Globus pallidus (tissue), 1 donor: ENCODE results near the gene ABR.
"Not testable (repeated sequence)": the region's sequence is repeated elsewhere in the genome, so short reads cannot be mapped to it uniquely, and the experiment has no call there.

Experiments
- DNase-seq: peaks from one replicate; pipeline ENCODE4 v3.0.0-alpha.2; 2015; ENCODE audit warnings: low spot score

The ABR gene

DNA sequence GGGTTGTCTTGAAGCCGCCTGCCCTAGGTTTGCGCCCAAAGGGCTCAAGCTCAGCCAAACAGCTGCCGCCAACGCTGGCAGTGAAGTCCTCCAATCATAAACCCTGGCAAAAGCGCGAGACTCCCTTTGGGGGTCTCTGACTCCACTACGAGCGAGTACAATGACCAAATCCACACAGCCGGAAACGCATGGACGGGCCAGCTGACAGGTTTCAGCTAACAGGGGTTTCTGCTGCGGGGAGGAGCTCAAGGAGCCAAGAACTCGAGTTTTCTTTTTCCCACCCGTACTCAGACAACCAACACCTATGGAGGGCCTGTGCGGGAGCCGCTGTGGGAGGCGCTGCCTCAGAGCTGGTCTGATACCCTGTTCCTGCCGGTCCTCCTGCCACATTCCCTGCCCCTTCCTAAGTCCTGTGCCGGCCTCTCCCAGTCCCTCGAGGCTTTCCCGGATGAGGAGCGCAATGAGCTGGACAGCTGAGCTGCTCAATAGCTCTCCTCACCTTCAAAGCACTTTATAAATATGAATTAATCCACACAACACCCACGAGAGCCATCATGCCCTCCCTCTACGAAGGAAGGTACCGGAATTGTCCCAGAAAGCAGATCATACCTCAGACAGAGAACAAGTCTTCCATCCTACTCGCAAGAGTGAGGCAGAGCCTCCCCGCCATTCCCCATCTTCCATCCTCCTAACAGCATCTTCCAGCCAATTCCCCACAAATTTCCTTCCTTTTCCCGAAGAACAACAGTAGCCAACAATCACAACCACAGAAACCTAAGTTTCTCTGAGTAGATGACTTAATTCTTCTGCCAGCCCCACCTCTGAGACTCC lies 6.1 kb downstream of the ABR start:
- DNase-seq: no peak

DNA sequence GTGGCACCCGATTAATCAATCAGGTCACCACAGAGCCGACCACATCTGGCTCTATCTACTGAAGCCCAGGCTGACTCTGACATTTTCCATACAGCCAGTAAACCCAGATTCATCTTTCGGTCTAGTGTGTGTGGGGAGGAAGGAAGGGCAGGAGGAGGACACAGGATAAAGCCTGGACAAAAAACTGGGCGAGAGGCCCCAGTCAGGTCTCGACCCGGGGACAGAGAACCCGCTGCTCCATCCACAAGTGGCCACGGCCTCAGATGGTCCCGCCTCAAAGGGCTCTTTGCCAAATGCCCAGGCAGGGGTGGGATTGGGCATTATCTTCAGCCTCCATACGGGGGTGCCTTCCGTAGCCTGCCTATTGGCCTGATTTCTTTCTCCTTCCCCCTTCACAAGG lies 7.8 kb downstream of the ABR start:
- DNase-seq: no peak

DNA sequence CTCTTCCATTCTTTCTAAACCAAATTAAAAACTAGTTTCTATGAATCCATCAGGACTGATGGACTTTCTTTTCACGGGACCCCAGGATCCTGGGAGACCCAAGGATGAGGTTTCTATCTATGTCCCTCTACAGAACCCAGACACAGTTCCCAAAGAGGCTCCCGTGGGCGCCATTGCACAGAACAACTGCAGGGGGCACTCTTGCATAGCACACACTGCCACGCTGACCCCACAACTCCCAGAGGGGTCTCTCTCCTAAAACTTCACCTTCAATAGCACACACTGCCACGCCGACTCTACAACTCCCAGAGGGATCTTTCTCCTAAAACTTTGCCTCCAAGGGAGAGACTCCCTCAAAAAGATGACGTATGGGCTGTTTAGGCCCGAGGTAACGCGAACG lies 9.0 kb downstream of the ABR start:
- no peak for DNase-seq

DNA sequence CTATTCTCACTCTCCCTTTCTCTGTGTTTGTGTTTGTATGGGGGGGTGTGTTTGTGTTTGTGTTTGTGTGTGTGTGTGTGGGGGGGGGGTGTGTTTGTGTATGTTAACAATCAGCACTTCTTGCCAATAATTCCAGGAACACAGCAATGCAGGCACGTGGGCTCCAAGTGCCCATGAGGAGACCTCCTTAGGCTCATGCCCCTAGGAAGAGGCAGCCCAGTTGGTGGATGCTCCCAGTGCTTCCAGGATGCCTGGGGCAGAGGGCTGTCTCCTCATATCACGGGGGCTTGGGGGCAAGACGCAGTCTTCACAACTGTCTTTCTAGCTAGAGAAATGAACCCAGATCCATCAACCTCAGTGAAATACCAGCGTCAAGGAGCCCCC lies 9.9 kb downstream of the ABR start:
- no peak for DNase-seq

DNA sequence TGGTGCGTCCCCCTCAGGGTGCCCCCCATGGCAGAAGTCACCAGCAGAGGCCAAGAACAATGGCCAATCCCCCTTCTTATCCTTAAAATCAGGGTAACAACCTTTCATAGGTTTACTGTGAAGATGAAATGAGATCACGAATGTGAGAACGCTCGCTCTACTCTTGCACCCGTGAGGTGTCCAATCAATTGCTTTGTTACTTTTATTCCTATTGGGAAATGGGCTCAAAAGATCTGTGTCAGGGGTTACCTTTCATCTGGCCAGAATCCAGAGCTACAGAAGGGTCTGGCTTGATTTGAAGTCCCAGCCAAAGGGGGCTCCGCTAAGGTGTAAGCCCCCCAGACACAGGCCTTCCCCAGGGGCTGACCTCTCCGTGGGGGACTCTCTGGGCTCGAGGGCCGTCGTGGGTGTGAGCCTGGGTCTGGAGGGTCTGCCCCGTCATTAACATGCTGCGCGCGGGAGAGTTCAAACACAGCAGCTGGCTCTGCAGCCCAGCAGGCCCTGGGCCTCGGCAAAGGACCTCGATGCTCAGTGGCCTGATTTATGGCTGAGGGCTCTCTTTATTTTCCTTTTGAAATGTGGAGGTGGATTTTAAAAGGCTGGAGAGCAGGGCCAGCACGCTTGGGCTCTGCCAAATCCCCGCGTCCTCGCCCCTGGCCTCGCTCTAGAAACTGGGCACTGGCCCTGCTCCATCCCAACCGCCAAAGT lies 10.4 kb downstream of the ABR start:
- DNase-seq: peak; percentile 71

DNA sequence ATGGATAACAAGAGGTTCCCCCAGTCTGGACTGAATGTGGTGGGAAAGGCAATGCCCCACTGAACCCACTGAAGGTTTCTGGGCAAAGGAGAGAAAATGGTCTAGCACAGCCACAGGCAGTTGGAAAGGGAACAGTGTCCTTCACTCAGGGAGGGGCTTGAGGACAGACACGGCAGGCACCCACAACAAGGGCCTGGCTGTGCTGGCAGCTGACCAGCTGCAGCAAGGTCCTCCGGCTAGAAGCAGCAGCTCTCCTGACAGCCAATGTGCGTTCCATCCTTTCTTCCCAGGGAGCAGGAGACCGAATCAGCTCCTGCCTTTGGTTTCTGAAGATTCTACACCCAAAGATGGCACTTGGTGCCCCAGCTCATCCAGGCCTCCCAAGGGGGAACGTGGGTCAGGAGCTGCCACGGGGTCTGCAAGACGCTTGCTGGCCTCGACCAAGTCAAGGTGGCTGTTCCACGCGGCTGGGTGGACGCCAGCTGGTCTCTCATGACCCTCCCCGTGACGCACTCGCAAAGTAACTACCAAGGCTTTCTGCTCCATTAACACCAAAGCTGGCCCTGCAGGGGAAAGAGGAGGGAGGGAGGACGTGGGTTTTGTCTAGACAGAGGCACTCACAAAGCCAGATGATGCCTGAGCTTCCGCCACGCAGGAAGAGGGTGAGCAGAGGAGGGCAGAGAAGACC lies 11.1 kb downstream of the ABR start:
- DNase-seq: peak; percentile 68

DNA sequence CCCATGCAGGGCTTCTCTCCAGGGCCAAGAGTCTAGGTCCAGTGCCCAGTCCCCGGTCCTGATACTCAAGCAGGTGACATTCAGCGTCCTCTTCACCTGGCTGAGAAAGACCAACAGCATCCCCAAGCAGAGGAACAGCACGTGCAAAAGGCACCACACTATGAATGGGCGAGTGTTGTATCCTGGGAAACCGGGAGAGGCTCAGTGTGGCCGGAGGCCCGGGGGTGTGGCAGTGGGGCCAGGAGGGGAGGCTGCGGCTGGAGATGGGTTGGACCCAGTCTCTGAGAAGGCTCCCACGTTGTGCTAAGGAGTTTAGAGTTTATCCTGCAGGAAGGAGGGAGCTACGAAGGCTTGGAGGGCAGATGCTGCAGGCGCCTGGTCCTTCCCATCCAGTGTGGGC lies 13.5 kb downstream of the ABR start:
- DNase-seq: no peak

DNA sequence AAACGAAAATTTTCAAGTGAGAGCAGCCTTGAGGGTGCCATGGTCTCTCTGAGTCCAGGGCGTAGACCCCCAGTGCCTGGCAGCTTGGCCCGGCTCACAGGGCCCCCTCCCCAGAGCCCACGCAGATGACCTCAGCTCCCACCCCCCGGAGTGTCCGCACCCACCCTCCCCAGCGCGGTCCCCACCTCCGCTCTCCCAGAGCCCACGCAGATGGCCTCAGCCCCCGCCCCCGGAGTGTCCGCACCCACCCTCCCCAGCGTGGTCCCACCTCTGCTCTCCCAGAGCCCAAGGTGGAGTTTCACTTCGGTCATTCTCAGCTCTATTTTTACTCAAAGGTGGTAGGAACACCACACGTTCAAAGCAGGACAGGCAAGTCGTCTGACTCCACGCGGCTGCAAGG lies 13.9 kb downstream of the ABR start:
- DNase-seq: no peak

DNA sequence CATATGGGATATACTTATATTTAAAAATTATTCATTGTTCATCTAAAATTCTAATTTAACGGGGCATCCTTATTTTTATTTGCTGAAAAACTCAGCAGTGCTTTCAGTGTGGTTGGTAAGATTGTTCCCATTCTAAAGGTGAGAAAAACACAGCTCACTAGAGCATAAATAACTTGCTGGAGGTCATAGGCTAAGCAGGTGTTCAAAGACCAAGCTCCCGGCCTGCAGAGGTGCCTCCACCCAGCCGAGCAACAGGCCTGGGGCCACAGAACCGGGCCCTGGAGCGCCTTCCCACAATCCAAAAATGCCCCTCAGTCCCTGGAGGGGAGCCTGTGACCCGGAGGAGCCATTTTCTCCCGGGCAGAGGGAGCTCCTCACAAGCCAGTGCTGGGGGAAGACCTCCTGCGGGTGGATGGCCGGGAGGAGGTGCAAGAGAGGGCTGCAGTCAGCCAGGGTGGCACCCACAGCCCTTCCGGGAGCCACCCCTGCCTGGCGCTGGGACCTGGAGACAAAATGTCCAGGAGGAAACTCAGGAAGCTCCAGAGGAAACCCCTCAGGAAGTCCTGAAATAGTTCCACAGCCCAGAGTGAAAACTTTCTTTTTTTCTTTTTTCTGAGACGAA lies 14.7 kb downstream of the ABR start:
- no peak for DNase-seq

DNA sequence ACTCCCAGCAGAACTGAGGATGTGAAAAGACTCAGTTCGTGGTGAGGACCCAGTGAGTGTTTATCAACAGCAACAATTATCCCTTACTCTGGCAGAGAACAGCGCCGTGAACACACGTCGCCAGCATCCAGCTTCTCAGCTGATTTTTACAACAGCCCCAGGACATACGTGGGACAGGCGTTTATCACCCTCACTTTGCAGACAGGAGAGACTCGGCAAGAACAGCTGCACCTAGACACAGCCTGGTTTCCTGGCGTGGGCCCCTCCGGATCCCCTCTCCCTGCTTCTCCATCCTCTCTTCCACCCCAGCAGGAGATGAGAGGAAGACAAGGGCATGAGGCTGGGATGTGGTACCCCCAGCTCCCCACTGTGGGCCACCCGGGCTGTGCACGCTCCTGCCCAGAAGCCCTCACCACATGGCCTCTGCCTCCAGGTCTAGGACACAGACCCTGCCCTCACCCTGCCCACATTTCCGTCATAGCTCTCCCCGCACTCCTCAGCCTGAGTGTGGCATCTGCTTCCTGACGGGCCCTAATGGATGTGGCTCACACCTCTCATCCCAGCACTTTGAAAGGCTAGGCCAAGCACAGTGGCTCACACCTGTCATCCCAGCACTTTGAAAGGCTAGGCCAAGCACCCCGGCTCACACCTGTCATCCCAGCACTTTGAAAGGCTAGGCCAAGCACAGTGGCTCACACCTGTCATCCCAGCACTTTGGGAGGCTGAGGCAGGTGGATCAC lies 17.5 kb downstream of the ABR start:
- no peak for DNase-seq

DNA sequence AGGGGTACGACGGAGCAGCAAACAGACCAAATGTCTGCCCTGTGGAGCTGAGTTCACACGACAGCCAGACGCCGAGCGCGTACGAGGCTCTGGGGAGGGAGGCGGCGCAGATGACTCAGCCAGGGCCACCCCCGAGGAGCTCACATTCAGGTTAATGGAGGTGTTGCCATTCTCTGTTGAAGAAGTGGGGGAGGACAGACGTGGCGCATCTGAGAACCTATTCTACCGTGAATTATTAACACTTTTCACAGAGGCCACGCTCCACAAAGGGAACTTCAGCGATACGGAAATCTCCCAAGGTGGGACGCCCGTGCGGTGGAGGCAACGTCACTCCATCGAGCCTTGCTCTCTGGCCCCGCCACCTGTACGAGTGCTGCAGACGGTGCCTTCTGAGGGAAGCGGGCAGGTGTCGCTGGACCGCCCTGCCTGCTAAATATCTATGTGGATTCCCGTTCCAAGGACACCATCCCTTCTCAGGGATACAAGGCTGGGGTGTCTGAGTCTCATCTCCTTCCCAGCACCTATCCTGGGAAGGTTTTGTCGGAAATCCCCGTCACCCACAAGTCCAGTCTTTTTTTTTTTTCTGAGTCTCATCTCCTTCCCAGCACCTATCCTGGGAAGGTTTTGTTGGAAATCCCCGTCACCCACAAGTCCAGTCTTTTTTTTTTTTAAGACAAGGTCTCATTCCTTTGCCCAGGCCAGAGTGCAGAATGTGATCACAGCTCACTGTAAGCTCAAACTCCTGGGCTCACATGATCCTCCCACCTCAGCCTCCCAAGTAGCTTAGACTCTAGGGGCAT lies 19.0 kb downstream of the ABR start:
- DNase-seq: no peak

DNA sequence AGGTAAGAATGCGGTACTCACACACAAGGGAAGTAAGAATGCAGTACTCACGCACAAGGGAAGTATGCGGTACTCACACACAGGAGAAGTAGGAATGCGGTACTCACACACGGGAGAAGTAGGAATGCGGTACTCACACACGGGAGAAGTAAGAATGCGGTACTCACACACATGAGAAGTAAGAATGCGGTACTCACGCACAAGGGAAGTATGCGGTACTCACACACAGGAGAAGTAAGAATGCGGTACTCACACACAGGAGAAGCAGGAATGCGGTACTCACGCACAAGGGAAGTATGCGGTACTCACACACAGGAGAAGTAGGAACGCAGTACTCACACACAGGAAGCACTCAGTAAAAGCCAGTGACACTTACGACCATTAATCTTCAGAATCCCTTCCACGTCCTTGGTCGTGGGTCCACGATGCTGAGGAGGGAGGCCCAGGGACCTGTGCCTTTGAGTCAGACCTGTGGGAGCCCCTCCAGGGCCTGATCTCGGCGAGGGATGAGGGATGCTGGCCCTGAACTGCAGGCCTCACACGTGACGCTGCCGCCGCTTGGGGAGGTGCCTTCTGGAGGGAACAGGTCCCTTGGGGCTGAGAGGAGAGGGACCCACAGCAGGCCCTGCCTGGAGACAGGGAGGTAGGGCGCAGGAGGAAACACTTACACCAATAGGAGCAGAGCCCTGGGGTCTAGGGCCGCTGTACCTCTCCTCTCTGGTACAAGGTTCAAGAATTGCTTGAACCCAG lies 20.2 kb downstream of the ABR start:
- no peak for DNase-seq

DNA sequence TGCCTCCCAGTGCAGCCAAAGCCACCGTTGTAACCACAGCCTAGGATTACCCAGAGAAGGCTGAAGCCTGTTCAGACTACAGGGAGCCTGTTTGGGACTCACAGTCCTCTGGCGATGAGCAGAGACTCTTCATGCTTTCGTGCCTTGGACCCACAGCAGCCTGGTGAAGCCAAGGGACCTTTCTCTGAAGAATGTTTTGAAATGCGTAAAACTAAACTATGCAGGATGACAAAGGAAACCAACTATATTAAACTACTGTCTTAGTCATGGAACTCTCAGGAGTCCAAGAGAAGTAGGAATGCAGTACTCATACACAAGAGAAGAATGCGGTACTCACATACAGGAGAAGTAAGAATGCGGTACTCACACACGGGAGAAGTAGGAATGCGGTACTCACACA lies 20.9 kb downstream of the ABR start:
- DNase-seq: no peak

DNA sequence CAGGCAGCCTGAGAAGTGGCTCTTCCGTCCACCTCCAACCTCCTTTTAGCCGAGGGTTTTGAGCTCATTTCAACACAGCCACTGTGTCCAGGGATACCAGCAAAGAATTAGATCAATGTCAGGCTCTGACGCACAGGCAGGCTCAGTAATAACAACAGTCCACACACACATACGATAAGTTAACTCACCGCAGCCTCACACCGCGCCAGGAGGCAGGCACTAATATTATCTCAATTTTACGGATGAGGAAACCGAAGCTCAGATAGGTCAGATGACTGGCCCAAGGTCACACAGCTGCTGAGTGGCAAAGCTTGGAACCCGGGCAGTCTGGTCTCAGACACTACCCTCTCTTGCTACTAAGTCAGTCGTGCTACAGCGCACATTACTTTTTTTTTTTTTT lies 22.9 kb downstream of the ABR start:
- DNase-seq: no peak

DNA sequence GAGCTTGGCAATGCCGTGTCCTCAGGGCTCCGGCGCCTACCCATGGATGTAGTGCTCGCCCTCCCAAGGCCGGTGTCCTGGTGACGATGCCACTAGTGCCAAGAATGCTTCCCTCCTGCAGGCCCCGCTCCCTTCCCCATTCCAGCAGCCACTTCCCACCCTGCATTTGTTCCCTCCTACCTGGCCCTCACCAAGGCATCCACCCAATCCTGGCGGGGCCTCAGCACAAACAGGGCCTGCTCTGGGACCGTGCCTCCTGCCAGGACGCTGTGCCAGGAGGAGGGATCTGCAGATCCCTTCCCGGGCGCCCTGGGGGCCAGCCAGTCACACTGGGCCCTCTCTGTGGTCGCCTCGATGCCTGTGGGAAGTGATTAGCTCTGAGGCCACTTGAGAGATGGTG lies 25.1 kb downstream of the ABR start:
- peak; percentile 81 for DNase-seq

DNA sequence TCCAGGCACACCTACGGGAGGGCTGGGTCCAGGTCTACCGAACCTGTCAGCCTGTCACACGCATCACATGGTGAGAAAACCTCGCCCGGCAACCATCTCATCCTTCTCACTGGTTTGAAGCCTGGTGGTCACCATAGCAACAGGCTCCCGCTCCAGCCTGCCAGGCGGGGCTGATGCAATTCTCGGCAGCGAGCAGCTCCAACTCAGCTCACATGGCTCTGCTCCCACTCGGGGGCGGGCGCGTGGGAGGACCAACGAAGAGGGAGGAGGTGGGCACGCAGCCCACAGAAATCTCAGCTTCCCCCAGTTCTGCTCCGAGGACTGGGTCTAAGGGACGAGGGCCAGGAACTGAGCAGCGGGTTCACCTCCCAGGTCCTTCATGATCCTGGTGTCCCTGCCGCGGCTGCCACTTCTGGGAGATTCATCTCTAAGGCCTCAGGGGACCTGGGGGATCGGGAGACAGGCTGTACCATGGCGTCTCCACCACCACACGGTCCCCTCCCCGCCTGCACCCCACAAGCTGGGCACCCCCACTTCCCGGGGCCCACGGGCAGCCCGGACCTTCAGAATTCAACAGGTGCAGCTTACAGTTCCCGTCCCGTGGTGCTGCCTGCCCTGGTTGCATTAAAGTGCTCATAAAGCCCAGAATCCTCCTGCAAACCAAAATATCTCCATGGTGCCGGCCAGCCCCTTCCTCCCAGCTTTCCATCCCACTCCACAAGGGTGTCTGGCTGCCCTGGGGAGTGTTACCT lies 25.8 kb downstream of the ABR start:
- peak; percentile 78 for DNase-seq

DNA sequence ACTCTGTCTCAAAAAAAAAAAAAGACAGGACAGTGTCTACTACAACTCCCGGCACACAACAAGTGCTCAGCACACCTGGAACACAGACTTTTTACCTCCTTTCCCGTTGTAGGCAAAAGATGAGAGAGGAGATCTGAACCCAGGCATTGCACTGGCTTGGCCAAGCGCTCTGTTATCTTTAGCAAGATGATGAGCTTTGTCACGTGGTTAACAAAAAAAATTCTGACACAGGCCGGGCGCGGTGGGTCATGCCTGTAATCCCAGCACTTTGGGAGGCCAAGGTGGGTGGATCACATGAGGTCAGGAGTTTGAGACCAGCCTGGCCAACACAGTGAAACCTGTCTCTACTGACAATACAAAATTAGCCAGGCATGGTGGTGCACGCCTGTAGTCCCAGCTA lies 27.2 kb downstream of the ABR start:
- not testable (repeated sequence) for DNase-seq

DNA sequence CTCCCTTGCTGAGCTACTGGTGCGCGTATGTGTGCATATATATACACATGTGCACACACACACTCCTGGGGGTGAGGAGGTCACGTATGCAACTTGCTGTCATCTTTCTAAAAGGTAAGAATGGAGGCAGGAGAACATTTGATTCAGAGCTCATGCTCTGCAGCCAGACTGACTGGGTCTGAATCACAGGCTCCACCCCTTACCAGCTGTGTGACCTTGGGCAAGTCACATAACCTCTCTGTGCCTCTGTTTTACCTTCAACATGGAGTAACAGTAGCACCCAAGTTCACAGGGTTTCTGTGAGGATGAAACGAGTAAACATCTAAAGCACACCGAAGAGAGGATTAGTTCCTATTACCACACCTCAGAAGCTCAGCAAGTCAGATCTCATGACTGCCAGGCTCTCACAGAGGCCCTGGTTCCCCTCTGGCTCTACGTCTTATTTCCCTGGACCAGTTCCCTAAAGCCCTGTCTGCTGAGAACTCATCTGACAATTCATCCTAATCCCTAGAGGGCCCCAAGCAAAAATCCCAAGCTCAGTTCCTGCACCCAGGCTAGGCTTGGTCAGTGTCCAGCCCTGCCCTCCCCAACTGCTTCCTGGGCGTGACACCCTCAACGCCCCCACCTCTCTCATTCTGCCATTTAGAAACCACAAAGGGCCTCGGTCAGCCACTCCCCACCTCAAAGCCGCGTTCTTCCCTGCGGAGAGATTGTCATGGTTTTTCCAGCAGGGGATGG lies 28.7 kb downstream of the ABR start:
- no peak for DNase-seq

DNA sequence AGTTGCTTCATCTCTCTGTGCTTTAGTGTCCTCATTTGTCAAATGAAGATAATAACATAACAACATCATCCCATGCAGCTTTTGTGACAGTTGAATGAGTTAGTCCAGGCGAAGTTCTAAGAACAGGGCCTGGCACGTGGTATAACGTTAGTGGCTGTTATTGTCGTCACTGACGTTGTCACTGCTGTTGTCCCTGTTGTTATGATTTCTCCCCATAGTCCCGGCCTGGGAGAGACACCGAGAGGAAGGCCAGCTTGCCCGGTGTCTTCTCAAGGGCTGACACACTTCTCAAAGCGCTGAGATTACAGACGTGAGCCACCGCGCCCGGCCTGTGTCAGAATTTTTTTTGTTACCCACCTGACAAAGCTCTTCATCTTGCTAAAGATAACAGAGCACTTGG lies 29.9 kb downstream of the ABR start:
- DNase-seq: no peak
